COLO668 (cell line): ENCODE results near the gene PLEKHN1.
"Not testable (repeated sequence)": the region's sequence is repeated elsewhere in the genome, so short reads cannot be mapped to it uniquely, and the experiment has no call there.

Experiments
- DNase-seq: peaks from one replicate; lab custom pipeline; 2025; ENCODE audit not compliant: unreplicated experiment; lab: John Stamatoyannopoulos, UW

PLEKHN1 gene

GRCh38 chr1:991275-991674 is 25.0 kb downstream of the PLEKHN1 start:
- DNase-seq = not testable (repeated sequence)

- DNase-seq = no peak
Measured at GRCh38 chr1:991895-992294, 25.6 kb downstream of the PLEKHN1 start.

- no peak for DNase-seq
Measured at GRCh38 chr1:992362-992761, 26.1 kb downstream of the PLEKHN1 start.

GRCh38 chr1:993379-993995 is 27.2 kb downstream of the PLEKHN1 start:
- no peak for DNase-seq

GRCh38 chr1:994546-994945 is 28.3 kb downstream of the PLEKHN1 start:
- not testable (repeated sequence) for DNase-seq

GRCh38 chr1:995665-996633 is 29.7 kb downstream of the PLEKHN1 start:
- DNase-seq = no peak

GRCh38 chr1:996851-997712 is 30.8 kb downstream of the PLEKHN1 start:
- no peak for DNase-seq

- DNase-seq = no peak
Measured at GRCh38 chr1:997713-997992, 31.4 kb downstream of the PLEKHN1 start.

GRCh38 chr1:997993-998744 is 31.9 kb downstream of the PLEKHN1 start:
- no peak for DNase-seq

GRCh38 chr1:998745-998994 is 32.4 kb downstream of the PLEKHN1 start:
- DNase-seq = no peak

- peak; percentile 88 for DNase-seq
Measured at GRCh38 chr1:998995-999724, 32.9 kb downstream of the PLEKHN1 start.

- peak; percentile 98 for DNase-seq
Measured at GRCh38 chr1:999725-1000356, 33.6 kb downstream of the PLEKHN1 start, which contains the start of gene HES4. Gene HES4 (minus strand): TSS chr1:1000097. CDS start chr1:999973, 124 bp downstream.

GRCh38 chr1:1000357-1001056 is 34.2 kb downstream of the PLEKHN1 start:
- DNase-seq = peak; percentile 95

- no peak for DNase-seq
Measured at GRCh38 chr1:1001057-1001783, 34.9 kb downstream of the PLEKHN1 start.

- no peak for DNase-seq
Measured at GRCh38 chr1:1003618-1004419, 37.5 kb downstream of the PLEKHN1 start.

GRCh38 chr1:1004420-1004779 is 38.1 kb downstream of the PLEKHN1 start:
- no peak for DNase-seq

GRCh38 chr1:1004780-1005697 is 38.8 kb downstream of the PLEKHN1 start:
- peak; percentile 58 for DNase-seq
